ENCODE results near the gene NDUFA8.
A peak's percentile ranks its signal among the peaks of the same experiment; 100 is the strongest.

The NDUFA8 gene

GRCh38 chr9:122184551-122184950, 25.0 kb upstream of the NDUFA8 start:
- no peak for DNase-seq

- DNase-seq = no peak
Measured at GRCh38 chr9:122183501-122183900, 23.9 kb upstream of the NDUFA8 start.

- peak; percentile 51 for DNase-seq
Measured at GRCh38 chr9:122180633-122181032, 21.1 kb upstream of the NDUFA8 start.

GRCh38 chr9:122179690-122180074, 20.1 kb upstream of the NDUFA8 start:
- DNase-seq = no peak

GRCh38 chr9:122179054-122179689, 19.6 kb upstream of the NDUFA8 start:
- DNase-seq = no peak

GRCh38 chr9:122176916-122177315, 17.3 kb upstream of the NDUFA8 start:
- DNase-seq = no peak

GRCh38 chr9:122173670-122174069, 14.1 kb upstream of the NDUFA8 start:
- no peak for DNase-seq

- no peak for DNase-seq
Measured at GRCh38 chr9:122172131-122172530, 12.6 kb upstream of the NDUFA8 start.

GRCh38 chr9:122168356-122168755, 8.8 kb upstream of the NDUFA8 start:
- peak; percentile 16 for DNase-seq

GRCh38 chr9:122164286-122164685, 4.7 kb upstream of the NDUFA8 start:
- DNase-seq = no peak

GRCh38 chr9:122162415-122162814, 2.8 kb upstream of the NDUFA8 start:
- no peak for DNase-seq

GRCh38 chr9:122159925-122160246, 307 bp upstream of the NDUFA8 start:
- no peak for DNase-seq

GRCh38 chr9:122158202-122158601, 1.4 kb downstream of the NDUFA8 start:
- peak; percentile 28 for DNase-seq

GRCh38 chr9:122155796-122156195, 3.8 kb downstream of the NDUFA8 start:
- no peak for DNase-seq

- no peak for DNase-seq
Measured at GRCh38 chr9:122151267-122151828, 8.2 kb downstream of the NDUFA8 start.

GRCh38 chr9:122145592-122145863, 14.1 kb downstream of the NDUFA8 start:
- DNase-seq = no peak

- DNase-seq = no peak
Measured at GRCh38 chr9:122144836-122145591, 14.6 kb downstream of the NDUFA8 start.

- no peak for DNase-seq
Measured at GRCh38 chr9:122143876-122144405, 15.6 kb downstream of the NDUFA8 start.

- no peak for DNase-seq
Measured at GRCh38 chr9:122143296-122143695, 16.3 kb downstream of the NDUFA8 start.

- no peak for DNase-seq
Measured at GRCh38 chr9:122141671-122142070, 17.9 kb downstream of the NDUFA8 start.

- no peak for DNase-seq
Measured at GRCh38 chr9:122140368-122141193, 19.0 kb downstream of the NDUFA8 start.

- no peak for DNase-seq
Measured at GRCh38 chr9:122138560-122139268, 20.9 kb downstream of the NDUFA8 start.

GRCh38 chr9:122135529-122135859, 24.1 kb downstream of the NDUFA8 start:
- DNase-seq = no peak

Measured in fibroblast of skin of abdomen (primary cell).